HCT116 (cell line): ENCODE results near the gene LRP1B. TPM values are rescaled to one million over a fixed set of nuclear protein-coding genes. Genes with fewer than 3 reads are reported as not detected.

Experiments used
- ATAC-seq: fragments of 200-7000 bp; cut with Tn5 transposase; 2 replicates; pipeline ENCODE4 v1.9.1; 2020; ENCODE audit warnings: mild to moderate bottlenecking, moderate library complexity
- BruUV-seq: library from RNA; stranded (reverse); fragments of 400-500 nt; replicated peaks from 2 replicates; lab custom pipeline; 2021; lab: Mats Ljungman, UMichigan
- CTCF ChIA-PET: fragments of 300-600 bp; sonication (Branson Sonifier 250); formaldehyde crosslinking; loops from one replicate; lab custom pipeline; 2021; ENCODE audit warnings: antibody characterized with exemption; lab: Charles Lee
- POLR2A ChIA-PET: fragments of 300-600, 350-600 bp; sonication (Branson Sonifier 250); formaldehyde crosslinking; loops from one replicate; lab custom pipeline; 2021; ENCODE audit warnings: antibody characterized with exemption; lab: Charles Lee
- RAD21 ChIA-PET, 2 experiments: fragments of 300-600 bp; sonication (Branson Sonifier 250); formaldehyde crosslinking; loops; one replicate each; lab custom pipeline; 2023; ENCODE audit warnings: low total read pairs in 2 of 2; ENCODE audit not compliant: uncharacterized antibody in 2 of 2, unreplicated experiment in 2 of 2, low non-redundant PET in 1 of 2; lab: Charles Lee
- DNase-seq: peaks from one replicate; pipeline ENCODE4 v3.0.0-alpha.2; 2010; ENCODE audit warnings: low read depth, low spot score
- H2AFZ ChIP-seq: fragments of 200-600 bp; shearing (Covaris generic), sonication (generic); 2 replicates; pipeline ENCODE4 v1.6.1; 2017; ENCODE audit warnings: low read depth, mixed run types, mixed read lengths, antibody characterized with exemption, low read length; ENCODE audit not compliant: poor library complexity, severe bottlenecking
- H3K27ac ChIP-seq: 2 replicates; pipeline ENCODE4 v1.5.1; 2012; ENCODE audit warnings: low read depth, low read length
- H3K27me3 ChIP-seq: fragments of 200-600 bp; sonication (generic); 2 replicates; pipeline ENCODE4 v1.6.1; 2016; ENCODE audit warnings: mixed run types, low read length, mixed read lengths; ENCODE audit not compliant: insufficient read depth
- H3K36me3 ChIP-seq, 2 experiments: fragments of 200-500 bp in 1 of 2; fragments of 200-600 bp in 1 of 2; sonication (Bioruptor generic) in 1 of 2; sonication (generic) in 1 of 2; 2 replicates each; pipeline versions ENCODE4 v1.5.1 to v1.6.1; 2014 to 2016; ENCODE audit warnings: low read length in 2 of 2, inconsistent platforms in 1 of 2, mixed read lengths in 1 of 2, mixed run types in 1 of 2; ENCODE audit not compliant: insufficient read depth in 2 of 2, control insufficient read depth in 1 of 2
- H3K4me1 ChIP-seq, 2 experiments: fragments of 200-600 bp in 1 of 2; sonication (generic) in 1 of 2; 2 replicates each; pipeline versions ENCODE4 v1.5.1 to v1.6.1; 2012 to 2017; ENCODE audit warnings: low read length in 2 of 2, inconsistent platforms in 1 of 2, mild to moderate bottlenecking in 1 of 2, mixed read lengths in 1 of 2, mixed run types in 1 of 2, moderate library complexity in 1 of 2; ENCODE audit not compliant: insufficient read depth in 2 of 2, control insufficient read depth in 1 of 2
- H3K4me2 ChIP-seq: fragments of 200-600 bp; sonication (generic); 2 replicates; pipeline ENCODE4 v1.6.1; 2017; ENCODE audit warnings: mixed run types, low read length, mixed read lengths
- H3K4me3 ChIP-seq, 2 experiments: fragments of 200-600 bp in 1 of 2; sonication (generic) in 1 of 2; replicated peaks in 1 of 2; 2 replicates each; pipeline ENCODE4 v1.5.1; 2011 to 2016; ENCODE audit warnings: low read length in 2 of 2, control low read depth in 1 of 2, low read depth in 1 of 2, mild to moderate bottlenecking in 1 of 2, mixed read lengths in 1 of 2, mixed run types in 1 of 2
- H3K79me2 ChIP-seq: fragments of 200-600 bp; sonication (generic); 2 replicates; pipeline ENCODE4 v1.6.1; 2017; ENCODE audit warnings: mild to moderate bottlenecking, mixed run types, low read length, moderate library complexity, mixed read lengths; ENCODE audit not compliant: insufficient read depth
- H3K9ac ChIP-seq: fragments of 200-600 bp; sonication (generic); 2 replicates; pipeline ENCODE4 v1.6.1; 2016; ENCODE audit warnings: low read length, mixed read lengths
- H3K9me2 ChIP-seq: fragments of 200-600 bp; sonication (generic), shearing (Covaris generic); 2 replicates; pipeline ENCODE4 v1.6.1; 2017; ENCODE audit warnings: mixed run types, mild to moderate bottlenecking, moderate library complexity; ENCODE audit not compliant: insufficient read depth
- H3K9me3 ChIP-seq, 2 experiments: fragments of 200-500 bp in 1 of 2; fragments of 200-600 bp in 1 of 2; sonication (Bioruptor generic) in 1 of 2; sonication (generic) in 1 of 2; 2 replicates each; pipeline ENCODE4 v1.6.1; 2014 to 2017; ENCODE audit warnings: low read length in 2 of 2, mixed read lengths in 2 of 2, inconsistent platforms in 1 of 2, low read depth in 1 of 2, mild to moderate bottlenecking in 1 of 2, mixed run types in 1 of 2, moderate library complexity in 1 of 2; ENCODE audit not compliant: control insufficient read depth in 1 of 2, insufficient read depth in 1 of 2
- H4K20me1 ChIP-seq: fragments of 200-600 bp; sonication (generic), shearing (Covaris generic); 2 replicates; pipeline ENCODE4 v1.6.1; 2017; ENCODE audit warnings: mixed run types, mild to moderate bottlenecking, moderate library complexity; ENCODE audit not compliant: insufficient read depth
- CBX3 ChIP-seq: IDR thresholded peaks from 2 replicates; pipeline ENCODE4 v1.6.1; 2012; ENCODE audit warnings: low read depth
- CEBPB ChIP-seq: IDR thresholded peaks from 2 replicates; pipeline ENCODE4 v1.6.1; 2012; ENCODE audit warnings: low read depth
- EGR1 ChIP-seq: IDR thresholded peaks from 2 replicates; pipeline ENCODE4 v1.6.1; 2012; ENCODE audit warnings: low read depth
- ELF1 ChIP-seq: IDR thresholded peaks from 2 replicates; pipeline ENCODE4 v1.6.1; 2012; ENCODE audit warnings: low read depth, borderline replicate concordance
- EZH2 ChIP-seq: fragments of 200-600 bp; sonication (generic); IDR thresholded peaks from 2 replicates; pipeline ENCODE4 v1.6.1; 2017; ENCODE audit warnings: antibody characterized with exemption, mixed run types
- EZH2phosphoT487 ChIP-seq: fragments of 200-600 bp; IDR thresholded peaks from 2 replicates; pipeline ENCODE4 v1.6.1; 2018; ENCODE audit warnings: antibody characterized with exemption, borderline replicate concordance
- FOSL1 ChIP-seq: IDR thresholded peaks from 2 replicates; pipeline ENCODE4 v1.6.1; 2012; ENCODE audit warnings: low read depth
- JUND ChIP-seq: IDR thresholded peaks from 2 replicates; pipeline ENCODE4 v1.6.1; 2012
- POLR2A ChIP-seq: IDR thresholded peaks from 2 replicates; pipeline ENCODE4 v1.7.0; 2011; ENCODE audit warnings: borderline replicate concordance; ENCODE audit not compliant: insufficient read depth, insufficient read length; ENCODE audit errors: extremely low read depth
- RAD21 ChIP-seq: IDR thresholded peaks from 2 replicates; pipeline ENCODE4 v1.6.1; 2012; ENCODE audit warnings: low read depth, mild to moderate bottlenecking
- REST ChIP-seq: IDR thresholded peaks from 2 replicates; pipeline ENCODE4 v1.6.1; 2012; ENCODE audit warnings: low read depth
- SP1 ChIP-seq: IDR thresholded peaks from 2 replicates; pipeline ENCODE4 v1.6.1; 2012; ENCODE audit warnings: low read depth
- SRF ChIP-seq: IDR thresholded peaks from 2 replicates; pipeline ENCODE4 v1.6.1; 2012; ENCODE audit warnings: low read depth
- TCF7L2 ChIP-seq: IDR thresholded peaks from 2 replicates; pipeline ENCODE4 v1.7.0; 2011; ENCODE audit warnings: borderline replicate concordance, inconsistent platforms; ENCODE audit not compliant: insufficient read depth, insufficient read length; ENCODE audit errors: extremely low read depth
- YY1 ChIP-seq: IDR thresholded peaks from 2 replicates; pipeline ENCODE4 v1.6.1; 2011; ENCODE audit warnings: low read length, low read depth, moderate library complexity, mild to moderate bottlenecking; ENCODE audit not compliant: insufficient replicate concordance; ENCODE audit errors: extremely low read depth
- ZBTB33 ChIP-seq: IDR thresholded peaks from 2 replicates; pipeline ENCODE4 v1.6.1; 2011; ENCODE audit warnings: mild to moderate bottlenecking, low read length, moderate library complexity; ENCODE audit not compliant: insufficient replicate concordance; ENCODE audit errors: extremely low read depth
- intact Hi-C: fragments of 100-400 bp; cut with micrococcal nuclease; formaldehyde crosslinking; loops from 2 replicates; pipeline ENCODE4 v1.10.0; 2022
- total RNA-seq: library from RNA; stranded (reverse); gene quantifications from one replicate; pipeline ENCODE4 v1.2.1, GENCODE V29; 2021; ENCODE audit not compliant: unreplicated experiment
- TF ChIP-seq, protein P1 (sequence below): IDR thresholded peaks from 2 replicates; pipeline ENCODE4 v1.6.1; 2012
- TF ChIP-seq, protein P2 (sequence below): IDR thresholded peaks from 2 replicates; pipeline ENCODE4 v1.6.1; 2012

LRP1B gene
- total RNA-seq, 1 experiment from 2014 or later = 0.34 TPM

DNA sequence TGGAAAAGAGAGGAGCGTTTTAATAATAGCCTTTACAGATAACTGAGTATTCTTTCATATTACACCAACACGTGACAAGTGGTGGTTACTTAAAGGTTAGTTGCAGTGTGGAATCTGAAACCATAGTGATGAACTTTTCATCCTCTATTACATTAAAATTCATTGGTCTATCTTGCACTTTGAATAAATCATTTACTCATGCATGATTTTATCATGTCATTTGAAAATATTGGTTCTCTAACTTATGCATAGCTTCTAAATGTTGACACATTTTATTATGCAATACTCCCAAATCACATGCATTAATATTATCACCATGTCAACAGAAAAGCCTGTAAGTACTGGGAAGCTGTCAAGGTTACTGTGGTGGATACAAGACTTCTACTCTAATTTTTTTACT lies 1432.2 kb downstream of the LRP1B start:
- no peaks in the 10 kb centered on the region for H3K9me2 ChIP-seq
- no peak overlapping the region for H3K4me3 ChIP-seq
- no peak overlapping the region for H3K4me2 ChIP-seq
- TF ChIP-seq CEBPB = no peak
- TF ChIP-seq CBX3 = no peak
- TF ChIP-seq EGR1 = no peak
- no peak for TF ChIP-seq TCF7L2
- no peak for TF ChIP-seq ELF1
- no peak for TF ChIP-seq EZH2phosphoT487
- TF ChIP-seq SP1 = no peak
- no peak for TF ChIP-seq YY1
- TF ChIP-seq RAD21 = no peak
- TF ChIP-seq EZH2 = no peak
- TF ChIP-seq FOSL1 = no peak
- TF ChIP-seq REST = no peak
- TF ChIP-seq, protein P1, sequence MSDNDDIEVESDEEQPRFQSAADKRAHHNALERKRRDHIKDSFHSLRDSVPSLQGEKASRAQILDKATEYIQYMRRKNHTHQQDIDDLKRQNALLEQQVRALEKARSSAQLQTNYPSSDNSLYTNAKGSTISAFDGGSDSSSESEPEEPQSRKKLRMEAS = no peak
- no peak for TF ChIP-seq SRF
- no peak for TF ChIP-seq POLR2A
- no peak for TF ChIP-seq ZBTB33
- TF ChIP-seq, protein P2, sequence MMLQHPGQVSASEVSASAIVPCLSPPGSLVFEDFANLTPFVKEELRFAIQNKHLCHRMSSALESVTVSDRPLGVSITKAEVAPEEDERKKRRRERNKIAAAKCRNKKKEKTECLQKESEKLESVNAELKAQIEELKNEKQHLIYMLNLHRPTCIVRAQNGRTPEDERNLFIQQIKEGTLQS = no peak
- no peak for TF ChIP-seq JUND
- DNase-seq = no peak
- no peaks in the 10 kb centered on the region for H3K79me2 ChIP-seq
- intact Hi-C loops = no loop called here
- no peak overlapping the region for H3K9ac ChIP-seq
- POLR2A ChIA-PET = no interaction called here
- no peaks in the 10 kb centered on the region for H3K4me1 ChIP-seq
- BruUV-seq = no TSS peak
- H4K20me1 ChIP-seq = no peaks in the 10 kb centered on the region
- CTCF ChIA-PET = no interaction called here
- RAD21 ChIA-PET = no interaction called here
- no peak for ATAC-seq
- H2AFZ ChIP-seq = no peak overlapping the region
- no peaks in the 10 kb centered on the region for H3K27me3 ChIP-seq
- H3K27ac ChIP-seq = no peak overlapping the region
- no peaks in the 10 kb centered on the region for H3K36me3 ChIP-seq
- no peaks in the 10 kb centered on the region for H3K9me3 ChIP-seq
